Cardiac muscle cell (in vitro differentiated cells and primary cell): ENCODE results near the gene UBAP1. TPM values are rescaled to one million over a fixed set of nuclear protein-coding genes. Genes with fewer than 3 reads are reported as not detected.
"Not testable (repeated sequence)": the region's sequence is repeated elsewhere in the genome, so short reads cannot be mapped to it uniquely, and the experiment has no call there.

Experiments used
- DNase-seq, 2 donors: peaks; one replicate each; pipeline versions ENCODE4 v3.0.0 to v3.0.0-alpha.2; 2010 to 2017; ENCODE audit warnings: low read depth in 1 of 2, low spot score in 1 of 2
- H3K27ac ChIP-seq: fragments of 200-600 bp; sonication (generic); 2 replicates; pipeline ENCODE4 v1.5.1; 2016
- H3K27me3 ChIP-seq: fragments of 200-600 bp; sonication (generic); 2 replicates; pipeline ENCODE4 v1.6.0; 2016; ENCODE audit warnings: control low read depth
- H3K36me3 ChIP-seq: fragments of 200-600 bp; sonication (generic); 2 replicates; pipeline ENCODE4 v1.5.1; 2016; ENCODE audit warnings: control low read depth
- H3K4me1 ChIP-seq: fragments of 200-600 bp; sonication (generic); 2 replicates; pipeline ENCODE4 v1.8.1; 2017; ENCODE audit warnings: low read depth, mild to moderate bottlenecking, mixed run types
- H3K4me3 ChIP-seq: fragments of 200-600 bp; sonication (generic); 2 replicates; pipeline ENCODE4 v1.5.1; 2016; ENCODE audit warnings: mild to moderate bottlenecking
- H3K9me3 ChIP-seq: fragments of 200-600 bp; sonication (generic); 2 replicates; pipeline ENCODE4 v1.5.1; 2017; ENCODE audit warnings: low read depth, mild to moderate bottlenecking, control low read depth
- CTCF ChIP-seq: IDR thresholded peaks from 2 replicates; pipeline ENCODE4 v1.5.1; 2012; ENCODE audit warnings: low read depth, mild to moderate bottlenecking, low read length
- polyA plus RNA-seq: library from polyadenylated mRNA; unstranded; fragments of >200 nt; fragmentation: Nextera tagmentation; extraction: Ambion mirVana; gene quantifications from 2 replicates; pipeline ENCODE4 v1.2.1, GENCODE V29; 2016
- total RNA-seq: library from RNA; depleted of rRNA; stranded (reverse); fragments of >200 nt; gene quantifications from 2 replicates; pipeline ENCODE4 v1.2.3, GENCODE V29; 2016

The UBAP1 gene
- total and polyA plus RNA-seq, 2 experiments from 2014 or later, result 28.6 to 52.3 TPM

GRCh38 chr9:34289159-34289558 is 110.3 kb downstream of the UBAP1 start:
- no peak for DNase-seq
- H3K27me3 ChIP-seq, result no peaks in the 10 kb centered on the region
- H3K36me3 ChIP-seq, result no peaks in the 10 kb centered on the region
- H3K4me3 ChIP-seq, result no peak overlapping the region
- TF ChIP-seq CTCF, result no peak
- no peaks in the 10 kb centered on the region for H3K4me1 ChIP-seq
- no peak overlapping the region for H3K27ac ChIP-seq
- H3K9me3 ChIP-seq, result no peaks in the 10 kb centered on the region

GRCh38 chr9:34291023-34291422 is 112.2 kb downstream of the UBAP1 start:
- Histone ChIP-seq H3K4me3 (no peak overlapping the region), H3K9me3 (no peaks in the 10 kb centered on the region), H3K4me1 (no peaks in the 10 kb centered on the region), H3K36me3 (no peaks in the 10 kb centered on the region), H3K27me3 (no peaks in the 10 kb centered on the region), H3K27ac (no peak overlapping the region)
- no peak for TF ChIP-seq CTCF
- DNase-seq, result no peak

GRCh38 chr9:34291423-34291822 is 112.6 kb downstream of the UBAP1 start:
- Histone ChIP-seq H3K9me3 (no peaks in the 10 kb centered on the region), H3K27me3 (no peaks in the 10 kb centered on the region), H3K4me1 (no peaks in the 10 kb centered on the region), H3K36me3 (no peaks in the 10 kb centered on the region), H3K27ac (no peak overlapping the region), H3K4me3 (no peak overlapping the region)
- TF ChIP-seq CTCF, result no peak
- no peak for DNase-seq

- no peak overlapping the region for H3K27ac ChIP-seq
- DNase-seq, result no peak
- no peak overlapping the region for H3K4me3 ChIP-seq
- H3K9me3 ChIP-seq, result no peaks in the 10 kb centered on the region
- no peaks in the 10 kb centered on the region for H3K36me3 ChIP-seq
- no peak for TF ChIP-seq CTCF
- H3K27me3 ChIP-seq, result no peaks in the 10 kb centered on the region
- no peaks in the 10 kb centered on the region for H3K4me1 ChIP-seq
These were observed 113.7 kb downstream of the UBAP1 start for GRCh38 chr9:34292552-34292951.

GRCh38 chr9:34301064-34301463 is 122.2 kb downstream of the UBAP1 start:
- H3K27ac ChIP-seq, H3K9me3 ChIP-seq, DNase-seq: not testable (repeated sequence)

More at GRCh38 chr9:34301064-34301463, 122.2 kb downstream of the UBAP1 start:
- not testable (repeated sequence) for H3K36me3 ChIP-seq, H3K27me3 ChIP-seq, H3K4me1 ChIP-seq, H3K4me3 ChIP-seq

Other genes starting within 250 kb of the UBAP1 start
- 17.2 and 27.2 TPM in 2 replicates for gene UBAP2, start 130.2 kb upstream of the UBAP1 start, total RNA-seq
- gene UBAP2, start 130.2 kb upstream of the UBAP1 start, polyA plus RNA-seq, result 29.3 and 32.6 TPM in 2 replicates
- gene DCAF12, start 52.3 kb upstream of the UBAP1 start, total RNA-seq, result 29.7 and 31.7 TPM in 2 replicates
- 27.1 and 36.0 TPM in 2 replicates for gene DCAF12, start 52.3 kb upstream of the UBAP1 start, polyA plus RNA-seq
- 2.7 and 5.8 TPM in 2 replicates for gene KIF24, start 150.2 kb downstream of the UBAP1 start, total RNA-seq
- gene KIF24, start 150.2 kb downstream of the UBAP1 start, polyA plus RNA-seq, result 1.6 and 2.1 TPM in 2 replicates
- gene NUDT2, start 150.5 kb downstream of the UBAP1 start, total RNA-seq, result 33.6 and 35.5 TPM in 2 replicates
- 32.1 and 39.1 TPM in 2 replicates for gene NUDT2, start 150.5 kb downstream of the UBAP1 start, polyA plus RNA-seq
- 0.92 and 2.0 TPM in 2 replicates for gene MYORG, start 197.9 kb downstream of the UBAP1 start, total RNA-seq
- 1.1 and 1.2 TPM in 2 replicates for gene MYORG, start 197.9 kb downstream of the UBAP1 start, polyA plus RNA-seq